HUES6 (cell line): ENCODE measurements around the gene MTRFR.
"Not testable (repeated sequence)": the region's sequence is repeated elsewhere in the genome, so short reads cannot be mapped to it uniquely, and the experiment has no call there.

Source experiments
- H3K27ac ChIP-seq: 2 replicates; pipeline ENCODE4 v1.7.0; 2013; ENCODE audit warnings: low read depth, mild to moderate bottlenecking, low read length, inconsistent platforms
- H3K27me3 ChIP-seq: 2 replicates; pipeline ENCODE4 v1.6.1; 2013; ENCODE audit warnings: low read length; ENCODE audit not compliant: control insufficient read depth, insufficient read depth
- H3K36me3 ChIP-seq: 2 replicates; pipeline ENCODE4 v1.6.1; 2013; ENCODE audit warnings: low read length; ENCODE audit not compliant: control insufficient read depth, insufficient read depth
- H3K4me1 ChIP-seq: 2 replicates; pipeline ENCODE4 v1.6.1; 2013; ENCODE audit warnings: low read length; ENCODE audit not compliant: control insufficient read depth, insufficient read depth
- H3K4me3 ChIP-seq: 2 replicates; pipeline ENCODE4 v1.5.1; 2013; ENCODE audit warnings: low read depth, low read length
- H3K9ac ChIP-seq: one replicate; pipeline ENCODE4 v1.6.1; 2013; ENCODE audit warnings: mild to moderate bottlenecking, low read length
- H3K9me3 ChIP-seq: 2 replicates; pipeline ENCODE4 v1.6.1; 2013; ENCODE audit warnings: low read depth, low read length; ENCODE audit not compliant: control insufficient read depth, insufficient read depth

Gene MTRFR

GRCh38 chr12:123232472-123232806, 797 bp upstream of the MTRFR start:
- H3K9me3 ChIP-seq = no peaks in the 10 kb centered on the region
- H3K27ac ChIP-seq = peak overlapping the region; percentile 21; the same call in 1 of the 2 replicates
- peak overlapping the region; percentile 92 for H3K4me3 ChIP-seq
- H3K4me1 ChIP-seq = peaks cover 2% of the 10 kb centered on the region; the same call in 1 of the 2 replicates
- no peaks in the 10 kb centered on the region for H3K27me3 ChIP-seq
- H3K9ac ChIP-seq = peak overlapping the region; percentile 92
- peaks cover 14% of the 10 kb centered on the region for H3K36me3 ChIP-seq

DNA sequence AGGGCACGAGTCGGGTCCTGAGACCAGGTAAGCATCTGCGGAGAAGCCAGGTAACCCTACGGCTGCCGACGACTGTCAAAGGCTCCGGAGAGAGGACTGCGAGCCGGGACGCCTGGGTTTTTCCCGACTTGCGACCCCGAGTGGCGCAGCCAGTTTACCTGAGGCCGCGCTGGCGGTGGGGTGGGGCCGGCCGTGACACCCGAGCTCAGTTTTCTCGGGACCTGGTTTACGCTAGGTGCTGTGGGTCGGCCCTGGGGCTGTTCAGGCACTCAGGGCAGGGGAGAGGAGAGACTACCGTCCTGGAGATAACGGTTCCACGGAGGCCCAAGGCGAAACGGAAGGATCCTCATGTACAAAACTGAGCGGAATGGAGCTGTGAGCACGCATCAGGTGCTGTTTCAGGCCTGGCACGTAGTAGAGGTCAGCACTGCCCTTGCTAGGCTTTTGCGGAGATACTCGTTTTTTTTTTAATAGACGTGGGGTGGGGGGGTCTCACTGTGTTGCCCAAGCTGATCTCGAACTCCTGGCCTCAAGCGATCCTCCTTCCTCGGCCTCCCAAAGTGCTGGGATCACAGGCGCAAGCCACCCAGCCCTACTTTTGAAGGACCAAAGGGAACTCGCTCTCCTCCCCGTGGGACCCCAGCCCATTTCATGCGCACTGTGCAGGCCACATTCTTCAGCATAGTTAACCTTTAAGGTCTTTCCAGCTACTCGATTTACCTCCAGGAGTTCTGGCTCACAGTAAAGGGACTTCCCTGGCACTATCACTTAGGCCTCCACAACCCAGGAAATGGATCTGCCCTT, 471 bp downstream of the MTRFR start:
- H3K36me3 ChIP-seq = peaks cover 13% of the 10 kb centered on the region

DNA sequence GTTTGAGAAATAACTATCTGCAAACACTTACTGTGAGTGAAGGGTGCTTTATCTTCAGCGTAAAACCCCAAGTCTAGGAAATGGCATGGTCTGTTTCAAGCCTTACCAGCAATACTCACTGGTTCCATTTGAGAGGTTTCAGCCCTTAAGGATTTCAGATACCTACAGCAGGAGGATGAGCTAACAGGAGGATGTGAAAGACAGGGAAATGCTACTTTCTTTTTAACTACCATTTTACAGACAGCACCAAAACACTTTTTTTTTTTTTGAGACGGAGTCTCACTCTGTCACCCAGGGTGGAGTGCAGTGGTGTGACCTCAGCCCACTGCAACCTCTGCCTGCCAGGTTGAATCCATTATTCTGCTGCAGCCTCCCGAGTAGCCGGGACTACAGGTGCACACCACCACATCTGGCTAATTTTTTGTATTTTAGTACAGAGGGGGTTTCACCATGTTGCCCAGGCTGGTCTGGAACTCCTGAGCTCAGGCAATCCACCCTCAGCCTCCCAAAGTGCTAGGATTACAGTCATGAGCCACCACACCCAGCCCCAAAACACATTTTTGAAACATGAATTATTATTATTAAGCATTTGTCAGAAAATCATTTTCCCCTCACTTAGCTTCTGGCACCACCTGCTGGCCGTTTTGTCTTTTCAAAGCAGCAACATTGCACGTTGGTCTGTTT, 4.6 kb downstream of the MTRFR start:
- H3K9me3 ChIP-seq = no peaks in the 10 kb centered on the region
- no peak overlapping the region for H3K27ac ChIP-seq
- H3K27me3 ChIP-seq = no peaks in the 10 kb centered on the region
- H3K4me1 ChIP-seq = peaks cover 2% of the 10 kb centered on the region; the same call in 1 of the 2 replicates
- no peak overlapping the region for H3K9ac ChIP-seq
- H3K4me3 ChIP-seq = no peak overlapping the region
- H3K36me3 ChIP-seq = peaks cover 30% of the 10 kb centered on the region

More for the DNA sequence above, 471 bp downstream of the MTRFR start:
- H3K27me3 ChIP-seq = no peaks in the 10 kb centered on the region
- H3K9me3 ChIP-seq = no peaks in the 10 kb centered on the region
- H3K27ac ChIP-seq = peak overlapping the region; percentile 59; the same call in 1 of the 2 replicates
- peak overlapping the region; percentile 80 for H3K9ac ChIP-seq
- peak overlapping the region; percentile 92 for H3K4me3 ChIP-seq
- peaks cover 2% of the 10 kb centered on the region; the same call in 1 of the 2 replicates for H3K4me1 ChIP-seq

- Histone ChIP-seq H3K9me3 (no peaks in the 10 kb centered on the region), H3K4me3 (no peak overlapping the region), H3K27ac (no peak overlapping the region), H3K4me1 (peaks cover 2% of the 10 kb centered on the region; the same call in 1 of the 2 replicates), H3K27me3 (no peaks in the 10 kb centered on the region), H3K36me3 (peaks cover 31% of the 10 kb centered on the region), H3K9ac (no peak overlapping the region)
Observed at GRCh38 chr12:123238330-123238682, 5.1 kb downstream of the MTRFR start.

DNA sequence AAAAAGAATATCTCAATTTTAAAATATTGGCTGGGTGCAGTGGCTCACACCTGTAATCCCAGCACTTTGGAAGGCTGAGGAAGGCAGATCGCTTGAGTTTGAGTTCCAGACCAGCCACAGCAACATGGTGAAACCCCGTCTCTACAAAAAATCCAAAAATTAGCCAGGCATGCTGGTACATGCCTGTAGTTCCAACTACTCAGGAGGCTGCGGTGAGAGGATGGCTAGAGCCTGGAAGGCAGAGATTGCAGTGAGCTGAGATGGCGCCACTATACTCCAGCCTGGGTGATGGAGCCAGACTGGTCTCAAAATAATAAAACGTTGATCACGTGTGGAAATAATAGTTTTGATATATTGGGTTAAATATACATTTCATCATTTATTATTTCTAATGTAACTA, 5.7 kb downstream of the MTRFR start:
- H3K9ac ChIP-seq = no peak overlapping the region
- no peaks in the 10 kb centered on the region for H3K27me3 ChIP-seq
- H3K36me3 ChIP-seq = peaks cover 31% of the 10 kb centered on the region
- no peaks in the 10 kb centered on the region for H3K9me3 ChIP-seq
- no peak overlapping the region for H3K4me3 ChIP-seq
- no peak overlapping the region for H3K27ac ChIP-seq
- H3K4me1 ChIP-seq = peaks cover 2% of the 10 kb centered on the region; the same call in 1 of the 2 replicates

DNA sequence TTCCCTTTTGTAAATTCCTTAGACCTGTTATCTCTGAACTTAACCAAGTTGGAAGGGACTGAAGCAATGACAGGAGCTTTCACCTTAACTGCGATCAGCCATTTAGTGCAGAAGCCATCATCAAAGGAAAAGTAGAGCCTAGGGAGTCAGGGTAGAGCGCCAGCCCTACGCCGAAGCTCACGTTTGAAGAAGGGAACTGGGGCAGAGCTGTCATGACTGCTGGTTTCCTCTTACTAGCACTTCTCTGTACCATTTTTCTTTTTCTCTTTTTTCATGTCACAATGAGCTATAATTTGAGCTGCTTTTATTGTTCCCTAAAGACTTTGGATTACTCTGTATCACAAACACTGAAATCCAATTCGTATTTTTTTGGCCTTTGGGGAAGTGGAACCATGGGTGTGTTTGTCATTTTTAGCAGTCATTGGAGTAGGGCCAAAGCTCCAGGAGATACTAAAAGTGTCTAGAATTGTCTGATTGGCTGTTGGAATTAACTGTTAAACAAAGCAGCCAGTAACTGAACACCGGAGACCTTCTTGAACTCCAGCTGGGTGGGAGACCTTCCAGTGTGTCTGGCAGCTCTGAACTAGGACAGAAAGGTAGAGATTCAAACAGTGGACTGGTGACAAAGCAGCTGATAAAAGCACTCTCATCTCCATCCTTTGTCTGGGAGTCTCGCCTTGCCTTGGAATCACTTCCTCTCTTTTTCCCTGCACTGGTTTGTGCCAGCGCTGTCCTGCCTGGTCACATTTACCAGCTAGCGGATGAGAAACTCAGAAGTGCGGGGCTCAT, 9.1 kb downstream of the MTRFR start:
- Histone ChIP-seq H3K27ac (no peak overlapping the region), H3K27me3 (no peaks in the 10 kb centered on the region), H3K36me3 (peaks cover 21% of the 10 kb centered on the region), H3K4me3 (no peak overlapping the region), H3K9me3 (no peaks in the 10 kb centered on the region), H3K9ac (no peak overlapping the region), H3K4me1 (no peaks in the 10 kb centered on the region; the same call in 1 of the 2 replicates)

- Histone ChIP-seq H3K4me1 (no peaks in the 10 kb centered on the region; the same call in 1 of the 2 replicates), H3K27ac (no peak overlapping the region), H3K9me3 (peaks cover 2% of the 10 kb centered on the region; the same call in 1 of the 2 replicates), H3K4me3 (no peak overlapping the region), H3K27me3 (no peaks in the 10 kb centered on the region), H3K36me3 (peaks cover 25% of the 10 kb centered on the region), H3K9ac (no peak overlapping the region)
Observed at GRCh38 chr12:123243671-123244262, 10.5 kb downstream of the MTRFR start.

DNA sequence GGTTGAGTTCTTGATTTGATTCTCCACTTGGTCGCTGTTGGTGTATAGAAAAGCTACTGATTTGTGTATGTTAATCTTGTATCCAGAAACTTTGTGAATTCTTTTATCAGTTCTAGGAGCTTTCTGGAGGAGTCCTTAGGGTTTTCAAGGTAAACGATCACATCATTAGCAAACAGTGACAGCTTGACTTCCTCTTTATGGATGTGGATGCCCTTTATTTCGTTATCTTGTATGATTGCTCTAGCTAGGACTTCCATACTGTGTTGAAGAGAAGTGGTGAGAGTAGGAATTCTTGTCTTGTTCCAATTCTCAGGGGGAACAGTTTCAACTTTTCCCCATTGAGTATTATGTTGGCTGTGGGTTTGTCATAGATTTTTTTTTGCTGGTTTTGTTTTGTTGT, 12.4 kb downstream of the MTRFR start:
- H3K27me3 ChIP-seq = no peaks in the 10 kb centered on the region
- no peak overlapping the region for H3K9ac ChIP-seq
- no peak overlapping the region for H3K27ac ChIP-seq
- H3K9me3 ChIP-seq = peaks cover 7% of the 10 kb centered on the region; the same call in 1 of the 2 replicates
- H3K36me3 ChIP-seq = peaks cover 23% of the 10 kb centered on the region
- H3K4me1 ChIP-seq = peaks cover 4% of the 10 kb centered on the region; the same call in 1 of the 2 replicates
- H3K4me3 ChIP-seq = no peak overlapping the region

DNA sequence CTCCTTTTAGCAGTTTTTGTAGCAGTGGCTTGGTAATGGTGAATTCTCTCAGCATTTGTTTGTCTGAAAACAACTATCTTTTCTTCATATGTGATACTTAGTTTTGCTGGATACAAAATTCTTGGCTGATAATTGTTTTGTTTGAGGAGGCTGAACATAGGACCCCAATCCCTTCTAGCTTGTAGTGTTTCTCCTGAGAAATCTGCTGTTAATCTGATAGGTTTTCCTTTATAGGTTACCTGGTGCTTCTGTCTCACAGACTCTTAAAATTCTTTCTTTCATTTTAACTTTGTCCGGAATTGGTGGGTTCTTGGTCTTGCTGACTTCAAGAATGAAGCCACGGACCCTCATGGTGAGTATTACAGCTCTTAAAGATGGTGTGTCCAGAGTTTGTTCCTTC, 14.9 kb downstream of the MTRFR start:
- Histone ChIP-seq H3K4me1 (peaks cover 17% of the 10 kb centered on the region; the same call in 1 of the 2 replicates), H3K36me3 (peaks cover 18% of the 10 kb centered on the region)
- not testable (repeated sequence) for H3K9ac ChIP-seq, H3K27me3 ChIP-seq, H3K9me3 ChIP-seq, H3K27ac ChIP-seq, H3K4me3 ChIP-seq

DNA sequence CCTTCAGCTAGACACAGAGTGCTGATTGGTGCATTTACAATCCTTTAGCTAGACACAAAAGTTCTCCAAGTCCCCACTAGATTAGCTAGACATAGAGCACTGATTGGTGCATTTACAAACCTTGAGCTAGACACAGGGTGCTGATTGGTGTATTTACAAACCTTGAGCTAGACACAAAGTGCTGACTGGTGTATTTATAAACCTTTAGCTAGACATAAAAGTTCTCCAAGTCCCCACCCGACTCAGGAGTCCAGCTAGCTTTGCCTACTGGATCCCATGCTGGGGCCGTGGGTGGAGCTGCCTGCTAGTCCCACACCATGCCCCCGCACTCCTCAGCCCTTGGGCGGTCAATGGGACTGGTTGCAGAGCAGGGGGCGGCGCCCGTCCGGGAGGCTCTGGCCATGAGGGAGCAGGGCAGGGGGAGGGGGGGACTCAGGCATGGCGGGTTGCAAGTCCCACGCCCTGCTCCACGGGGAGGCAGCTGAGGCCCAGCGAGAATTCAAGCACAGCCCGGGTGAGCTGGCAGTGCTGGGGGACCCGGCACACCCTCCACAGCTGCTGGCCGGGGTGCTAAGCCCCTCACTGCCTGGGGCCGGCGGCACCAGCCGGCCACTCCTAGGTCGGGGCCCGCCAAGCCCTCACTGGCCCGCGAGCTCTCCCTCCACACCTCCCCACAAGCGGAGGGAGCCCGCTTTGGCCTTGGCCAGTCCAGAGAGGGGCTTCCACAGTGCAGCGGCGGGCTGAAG, 15.9 kb downstream of the MTRFR start:
- H3K27me3 ChIP-seq, H3K27ac ChIP-seq, H3K9ac ChIP-seq, H3K9me3 ChIP-seq, H3K4me3 ChIP-seq: not testable (repeated sequence)
- Histone ChIP-seq H3K36me3 (peaks cover 29% of the 10 kb centered on the region), H3K4me1 (peaks cover 17% of the 10 kb centered on the region; the same call in 1 of the 2 replicates)
